ENCODE results near the gene WWC2.

WWC2 gene

DNA sequence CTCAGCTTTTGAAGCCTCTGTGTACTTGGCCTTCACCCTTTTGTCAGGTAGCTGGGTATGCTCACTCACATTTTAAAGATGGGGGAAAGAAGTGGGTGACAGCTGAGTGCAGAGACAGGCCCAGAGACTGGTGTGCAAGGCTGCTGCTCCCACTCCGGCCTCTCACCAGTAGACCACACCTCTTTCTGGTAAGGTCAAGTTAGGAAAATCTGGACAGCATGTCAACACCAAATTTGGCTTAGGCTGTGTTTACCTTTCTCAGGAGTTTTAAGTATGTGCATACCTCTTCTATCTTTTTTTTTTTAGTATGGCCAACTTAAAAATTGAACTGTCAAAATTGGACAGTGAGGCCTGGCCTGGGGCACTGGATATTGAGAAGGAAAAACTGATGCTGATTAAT is 154.4 kb downstream of the WWC2 start:
- H3K4ac ChIP-seq (ENCODE audit: low read depth in 1 of 2, low read length in 2 of 2), result no peak overlapping the region
- no peak overlapping the region for H2AFZ ChIP-seq (ENCODE audit: low read depth, low read length)
- 83% methylated on average over 1 of the region's 1 CpG for WGBS
- H3K23ac ChIP-seq (ENCODE audit: low read length in 2 of 2), result no peak overlapping the region
- no peak overlapping the region for H2BK120ac ChIP-seq (ENCODE audit: low read depth, low read length)
- no peak overlapping the region for H3K18ac ChIP-seq (ENCODE audit: low read depth in 1 of 2, low read length in 2 of 2)
- no peak overlapping the region for H3K9ac ChIP-seq (ENCODE audit: low read length)
- H3K4me2 ChIP-seq (ENCODE audit: low read length, poor library complexity, severe bottlenecking), result no peak overlapping the region
- no peak overlapping the region for H4K91ac ChIP-seq (ENCODE audit: low read length)
- peaks cover 20% of the 10 kb centered on the region for H3K79me1 ChIP-seq (replicated peaks; ENCODE audit: low read length, poor library complexity, severe bottlenecking)
- H3K27ac ChIP-seq (ENCODE audit: low read length, poor library complexity, severe bottlenecking), result no peak overlapping the region
- DNase-seq, result no peak
- peaks cover 3% of the 10 kb centered on the region for H3K4me1 ChIP-seq (ENCODE audit: control insufficient read depth, insufficient read depth, low read depth, low read length)
- no peaks in the 10 kb centered on the region for H3K27me3 ChIP-seq (ENCODE audit: control insufficient read depth in 1 of 2, insufficient read depth in 1 of 2, low read length in 2 of 2)
- H2AK5ac ChIP-seq (ENCODE audit: low read length, severe bottlenecking), result no peak overlapping the region
- H2BK5ac ChIP-seq (ENCODE audit: low read depth, low read length, poor library complexity, severe bottlenecking), result no peak overlapping the region
- H3K36me3 ChIP-seq (ENCODE audit: control insufficient read depth in 1 of 2, insufficient read depth in 2 of 2, low read depth in 1 of 2, low read length in 2 of 2), result peaks cover 21 to 45% of the 10 kb centered on the region in 2 experiments
- no peak overlapping the region for H3K4me3 ChIP-seq (ENCODE audit: insufficient read depth in 1 of 2, low read depth in 1 of 2, low read length in 2 of 2)
- no peak overlapping the region for H3K14ac ChIP-seq (ENCODE audit: low read length in 2 of 2)
- no peaks in the 10 kb centered on the region for H3K9me3 ChIP-seq (ENCODE audit: control insufficient read depth, low read length)
- H4K8ac ChIP-seq (ENCODE audit: low read length), result no peak overlapping the region
- no peak overlapping the region for H2BK12ac ChIP-seq (ENCODE audit: low read length in 2 of 2)
- H2BK15ac ChIP-seq (ENCODE audit: low read depth, poor library complexity, severe bottlenecking), result no peak overlapping the region

DNA sequence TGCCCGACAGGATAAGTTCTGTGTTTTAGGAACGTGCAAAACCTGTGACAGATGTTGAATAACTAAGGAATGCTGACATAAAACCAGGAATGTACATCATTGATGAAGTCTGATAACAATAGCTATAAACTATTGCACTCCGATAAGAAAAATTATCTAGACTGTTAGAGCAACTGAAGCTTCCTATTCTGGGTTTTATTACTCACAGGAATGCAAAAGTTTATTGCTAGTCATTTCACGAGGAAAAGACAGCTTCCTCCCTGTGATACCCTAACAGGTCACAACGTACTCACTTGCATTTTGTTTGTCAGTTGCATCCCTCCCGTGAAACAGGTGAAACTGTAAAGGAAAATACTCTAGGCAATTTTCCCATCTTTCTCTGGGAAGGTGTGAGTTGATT is 155.1 kb downstream of the WWC2 start:
- WGBS, result 51% methylated on average over 4 of the region's 6 CpGs
- no peak overlapping the region for H3K4me2 ChIP-seq (ENCODE audit: low read length, poor library complexity, severe bottlenecking)
- H3K18ac ChIP-seq (ENCODE audit: low read depth in 1 of 2, low read length in 2 of 2), result no peak overlapping the region
- H3K27me3 ChIP-seq (ENCODE audit: control insufficient read depth in 1 of 2, insufficient read depth in 1 of 2, low read length in 2 of 2), result no peaks in the 10 kb centered on the region
- no peak overlapping the region for H3K4ac ChIP-seq (ENCODE audit: low read depth in 1 of 2, low read length in 2 of 2)
- H4K91ac ChIP-seq (ENCODE audit: low read length), result no peak overlapping the region
- DNase-seq, result no peak
- H4K8ac ChIP-seq (ENCODE audit: low read length), result no peak overlapping the region
- no peak overlapping the region for H2BK12ac ChIP-seq (ENCODE audit: low read length in 2 of 2)
- no peak overlapping the region for H3K9ac ChIP-seq (ENCODE audit: low read length)
- no peak overlapping the region for H2BK120ac ChIP-seq (ENCODE audit: low read depth, low read length)
- H2AK5ac ChIP-seq (ENCODE audit: low read length, severe bottlenecking), result no peak overlapping the region
- peaks cover 3% of the 10 kb centered on the region for H3K4me1 ChIP-seq (ENCODE audit: control insufficient read depth, insufficient read depth, low read depth, low read length)
- H2BK15ac ChIP-seq (ENCODE audit: low read depth, poor library complexity, severe bottlenecking), result no peak overlapping the region
- H2AFZ ChIP-seq (ENCODE audit: low read depth, low read length), result no peak overlapping the region
- H3K4me3 ChIP-seq (ENCODE audit: insufficient read depth in 1 of 2, low read depth in 1 of 2, low read length in 2 of 2), result no peak overlapping the region
- H3K14ac ChIP-seq (ENCODE audit: low read length in 2 of 2), result no peak overlapping the region
- H2BK5ac ChIP-seq (ENCODE audit: low read depth, low read length, poor library complexity, severe bottlenecking), result no peak overlapping the region
- H3K79me1 ChIP-seq (replicated peaks; ENCODE audit: low read length, poor library complexity, severe bottlenecking), result peaks cover 24% of the 10 kb centered on the region
- H3K36me3 ChIP-seq (ENCODE audit: control insufficient read depth in 1 of 2, insufficient read depth in 2 of 2, low read depth in 1 of 2, low read length in 2 of 2), result peaks cover 21 to 43% of the 10 kb centered on the region in 2 experiments
- no peak overlapping the region for H3K23ac ChIP-seq (ENCODE audit: low read length in 2 of 2)
- H3K27ac ChIP-seq (ENCODE audit: low read length, poor library complexity, severe bottlenecking), result no peak overlapping the region
- no peaks in the 10 kb centered on the region for H3K9me3 ChIP-seq (ENCODE audit: control insufficient read depth, low read length)

GRCh38 chr4:183255487-183255886 is 156.4 kb downstream of the WWC2 start:
- Histone ChIP-seq H3K27me3 (ENCODE audit: control insufficient read depth in 1 of 2, insufficient read depth in 1 of 2, low read length in 2 of 2) (no peaks in the 10 kb centered on the region), H3K4me2 (ENCODE audit: low read length, poor library complexity, severe bottlenecking) (no peak overlapping the region), H3K4ac (ENCODE audit: low read depth in 1 of 2, low read length in 2 of 2) (no peak overlapping the region), H3K9ac (ENCODE audit: low read length) (no peak overlapping the region), H2AFZ (ENCODE audit: low read depth, low read length) (no peak overlapping the region), H3K36me3 (ENCODE audit: control insufficient read depth in 1 of 2, insufficient read depth in 2 of 2, low read depth in 1 of 2, low read length in 2 of 2) (peaks cover 24 to 54% of the 10 kb centered on the region in 2 experiments), H4K8ac (ENCODE audit: low read length) (no peak overlapping the region), H3K14ac (ENCODE audit: low read length in 2 of 2) (no peak overlapping the region), H3K27ac (ENCODE audit: low read length, poor library complexity, severe bottlenecking) (no peak overlapping the region), H3K79me1 (replicated peaks; ENCODE audit: low read length, poor library complexity, severe bottlenecking) (peaks cover 25% of the 10 kb centered on the region), H2BK5ac (ENCODE audit: low read depth, low read length, poor library complexity, severe bottlenecking) (no peak overlapping the region), H3K9me3 (ENCODE audit: control insufficient read depth, low read length) (no peaks in the 10 kb centered on the region), H3K23ac (ENCODE audit: low read length in 2 of 2) (no peak overlapping the region), H2AK5ac (ENCODE audit: low read length, severe bottlenecking) (no peak overlapping the region), H2BK15ac (ENCODE audit: low read depth, poor library complexity, severe bottlenecking) (no peak overlapping the region), H3K4me3 (ENCODE audit: insufficient read depth in 1 of 2, low read depth in 1 of 2, low read length in 2 of 2) (no peak overlapping the region), H2BK12ac (ENCODE audit: low read length in 2 of 2) (no peak overlapping the region), H3K4me1 (ENCODE audit: control insufficient read depth, insufficient read depth, low read depth, low read length) (peaks cover 5% of the 10 kb centered on the region), H3K18ac (ENCODE audit: low read depth in 1 of 2, low read length in 2 of 2) (no peak overlapping the region), H4K91ac (ENCODE audit: low read length) (no peak overlapping the region), H2BK120ac (ENCODE audit: low read depth, low read length) (no peak overlapping the region)
- 100% methylated on average over 1 of the region's 3 CpGs for WGBS
- no peak for DNase-seq

DNA sequence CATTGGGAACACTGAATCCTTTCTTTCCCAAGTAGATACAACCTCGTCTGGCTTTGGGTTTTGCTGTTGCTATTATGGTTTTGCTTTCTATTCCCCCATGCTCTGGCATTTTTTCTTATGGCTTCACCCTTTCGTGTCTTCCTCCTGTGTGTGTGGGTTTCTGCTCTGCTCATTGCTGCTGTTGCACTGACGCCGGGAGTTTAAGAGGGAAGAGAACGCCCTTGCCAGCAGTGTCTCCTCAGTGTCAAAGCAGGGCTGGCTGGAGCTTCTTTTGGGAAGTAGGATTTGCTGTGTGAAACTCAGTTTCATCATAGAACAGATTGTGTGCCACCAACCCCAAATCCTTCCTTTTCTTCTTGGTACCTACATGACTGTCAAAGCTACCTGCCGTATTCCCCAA is 157.3 kb downstream of the WWC2 start:
- H3K4ac ChIP-seq (ENCODE audit: low read depth in 1 of 2, low read length in 2 of 2), result no peak overlapping the region
- peaks cover 30 to 60% of the 10 kb centered on the region in 2 experiments for H3K36me3 ChIP-seq (ENCODE audit: control insufficient read depth in 1 of 2, insufficient read depth in 2 of 2, low read depth in 1 of 2, low read length in 2 of 2)
- H3K23ac ChIP-seq (ENCODE audit: low read length in 2 of 2), result no peak overlapping the region
- H2BK15ac ChIP-seq (ENCODE audit: low read depth, poor library complexity, severe bottlenecking), result no peak overlapping the region
- no peak overlapping the region for H4K8ac ChIP-seq (ENCODE audit: low read length)
- WGBS, result 97% methylated on average over 6 of the region's 6 CpGs
- peaks cover 27% of the 10 kb centered on the region for H3K79me1 ChIP-seq (replicated peaks; ENCODE audit: low read length, poor library complexity, severe bottlenecking)
- H4K91ac ChIP-seq (ENCODE audit: low read length), result no peak overlapping the region
- H3K4me2 ChIP-seq (ENCODE audit: low read length, poor library complexity, severe bottlenecking), result no peak overlapping the region
- H2BK12ac ChIP-seq (ENCODE audit: low read length in 2 of 2), result no peak overlapping the region
- DNase-seq, result peak; percentile 44
- H3K9ac ChIP-seq (ENCODE audit: low read length), result peak overlapping the region; percentile 24
- no peaks in the 10 kb centered on the region for H3K27me3 ChIP-seq (ENCODE audit: control insufficient read depth in 1 of 2, insufficient read depth in 1 of 2, low read length in 2 of 2)
- H2BK5ac ChIP-seq (ENCODE audit: low read depth, low read length, poor library complexity, severe bottlenecking), result no peak overlapping the region
- H3K14ac ChIP-seq (ENCODE audit: low read length in 2 of 2), result no peak overlapping the region
- no peak overlapping the region for H2AK5ac ChIP-seq (ENCODE audit: low read length, severe bottlenecking)
- H3K27ac ChIP-seq (ENCODE audit: low read length, poor library complexity, severe bottlenecking), result no peak overlapping the region
- peaks cover 5% of the 10 kb centered on the region for H3K4me1 ChIP-seq (ENCODE audit: control insufficient read depth, insufficient read depth, low read depth, low read length)
- H2BK120ac ChIP-seq (ENCODE audit: low read depth, low read length), result no peak overlapping the region
- H3K18ac ChIP-seq (ENCODE audit: low read depth in 1 of 2, low read length in 2 of 2), result no peak overlapping the region
- no peak overlapping the region for H2AFZ ChIP-seq (ENCODE audit: low read depth, low read length)
- no peaks in the 10 kb centered on the region for H3K9me3 ChIP-seq (ENCODE audit: control insufficient read depth, low read length)
- peak overlapping the region in 1 of 2 experiments; percentile 17 for H3K4me3 ChIP-seq (ENCODE audit: insufficient read depth in 1 of 2, low read depth in 1 of 2, low read length in 2 of 2)

Data from mesenchymal stem cell (in vitro differentiated cells and primary cell).